Peyer's patch (tissue), 4 donors: ENCODE data around the gene MYH11. TPM values are rescaled to one million over a fixed set of nuclear protein-coding genes. Genes with fewer than 3 reads are reported as not detected.

Source experiments
- DNase-seq, 3 donors: peaks; one replicate each; pipeline ENCODE4 v3.0.0-alpha.2; 2017 to 2019
- H3K27ac ChIP-seq, 4 donors: fragments of 200-600 bp; sonication (generic); one replicate each; pipeline ENCODE4 v1.5.1; 2016 to 2019
- H3K27me3 ChIP-seq, 2 donors: fragments of 200-600 bp; sonication (generic); one replicate each; pipeline ENCODE4 v1.5.1; 2019
- H3K36me3 ChIP-seq, 3 donors: fragments of 200-600 bp; sonication (generic); one replicate each; pipeline ENCODE4 v1.5.1; 2016 to 2019
- H3K4me1 ChIP-seq, 4 donors: fragments of 200-600 bp; sonication (generic); one replicate each; pipeline ENCODE4 v1.5.1; 2016 to 2019
- H3K4me3 ChIP-seq, 4 donors: fragments of 200-600 bp; sonication (generic); 1 replicate in 3 of 4; 2 replicates in 1 of 4; pipeline ENCODE4 v1.5.1; 2016 to 2019; ENCODE audit warnings: mild to moderate bottlenecking in 1 of 4
- H3K9me3 ChIP-seq, 4 donors: fragments of 200-600 bp; sonication (generic); one replicate each; pipeline ENCODE4 v1.5.1; 2016 to 2019; ENCODE audit warnings: mild to moderate bottlenecking in 1 of 4
- CTCF ChIP-seq, 6 experiments: fragments of 450-650 bp in 4 of 6; fragments of 200-600 bp in 2 of 6; sonication (generic) in 1 of 6; IDR thresholded peaks; one replicate each; pipeline ENCODE4 v1.5.1; 2017 to 2019; ENCODE audit warnings: antibody characterized with exemption in 6 of 6, mild to moderate bottlenecking in 3 of 6, moderate library complexity in 1 of 6
- POLR2A ChIP-seq, 2 donors: fragments of 450-650 bp; IDR thresholded peaks; one replicate each; pipeline ENCODE4 v1.5.1; 2017; ENCODE audit warnings: antibody characterized with exemption in 2 of 2, mild to moderate bottlenecking in 2 of 2, moderate library complexity in 2 of 2
- total RNA-seq, 4 donors: library from RNA; depleted of rRNA; stranded (reverse); fragments of >200 nt; gene quantifications; one replicate each; pipeline ENCODE4 v1.1.0, GENCODE V29; 2016

Gene MYH11
- total RNA-seq, 4 donors from 2014 or later: 39.2 to 248 (median 131) TPM

GRCh38 chr16:15754821-15755534 is 101.8 kb downstream of the MYH11 start:
- no peaks in the 10 kb centered on the region for H3K4me1 ChIP-seq
- H3K4me3 ChIP-seq: no peak overlapping the region
- peaks cover 0 to 2% (median 0%) of the 10 kb centered on the region in 3 donors for H3K36me3 ChIP-seq
- no peak overlapping the region for H3K27ac ChIP-seq
- H3K27me3 ChIP-seq: no peaks in the 10 kb centered on the region
- TF ChIP-seq CTCF (IDR thresholded peaks at IDR 0.05): no peak
- TF ChIP-seq POLR2A (IDR thresholded peaks at IDR 0.05): no peak
- H3K9me3 ChIP-seq: no peaks in the 10 kb centered on the region
- no peak for DNase-seq

GRCh38 chr16:15752717-15753488 is 103.9 kb downstream of the MYH11 start:
- H3K27ac ChIP-seq: no peak overlapping the region
- H3K4me1 ChIP-seq: no peaks in the 10 kb centered on the region
- TF ChIP-seq POLR2A (IDR thresholded peaks at IDR 0.05) (no peak), CTCF (IDR thresholded peaks at IDR 0.05) (no peak)
- H3K27me3 ChIP-seq: no peaks in the 10 kb centered on the region
- DNase-seq: no peak
- peaks cover 0 to 5% (median 0%) of the 10 kb centered on the region in 3 donors for H3K36me3 ChIP-seq
- H3K9me3 ChIP-seq: no peaks in the 10 kb centered on the region
- no peak overlapping the region for H3K4me3 ChIP-seq

GRCh38 chr16:15751940-15752339 is 104.9 kb downstream of the MYH11 start:
- no peak overlapping the region for H3K27ac ChIP-seq
- H3K4me1 ChIP-seq: no peaks in the 10 kb centered on the region
- H3K4me3 ChIP-seq: no peak overlapping the region
- no peak for DNase-seq
- no peak for TF ChIP-seq CTCF (IDR thresholded peaks at IDR 0.05)
- TF ChIP-seq POLR2A (IDR thresholded peaks at IDR 0.05): no peak
- no peaks in the 10 kb centered on the region for H3K9me3 ChIP-seq
- no peaks in the 10 kb centered on the region for H3K27me3 ChIP-seq
- H3K36me3 ChIP-seq: peaks cover 0 to 5% (median 0%) of the 10 kb centered on the region in 3 donors

- peaks cover 0 to 10% (median 0%) of the 10 kb centered on the region in 3 donors for H3K36me3 ChIP-seq
- no peaks in the 10 kb centered on the region for H3K27me3 ChIP-seq
- TF ChIP-seq CTCF (IDR thresholded peaks at IDR 0.05) (no peak), POLR2A (IDR thresholded peaks at IDR 0.05) (no peak)
- H3K4me3 ChIP-seq: no peak overlapping the region
- no peak overlapping the region for H3K27ac ChIP-seq
- H3K4me1 ChIP-seq: no peaks in the 10 kb centered on the region
- no peaks in the 10 kb centered on the region for H3K9me3 ChIP-seq
- DNase-seq: no peak
These were observed 106.8 kb downstream of the MYH11 start for GRCh38 chr16:15749985-15750384.

- Histone ChIP-seq H3K9me3 (no peaks in the 10 kb centered on the region), H3K27me3 (no peaks in the 10 kb centered on the region), H3K4me3 (no peak overlapping the region), H3K36me3 (peaks cover 0 to 10% (median 0%) of the 10 kb centered on the region in 3 donors), H3K4me1 (no peaks in the 10 kb centered on the region), H3K27ac (no peak overlapping the region)
- no peak for DNase-seq
- no peak for TF ChIP-seq CTCF (IDR thresholded peaks at IDR 0.05)
- no peak for TF ChIP-seq POLR2A (IDR thresholded peaks at IDR 0.05)
These were observed 107.5 kb downstream of the MYH11 start for GRCh38 chr16:15749371-15749770.
